Ovary (tissue), 9 donors: ENCODE measurements around the gene BRPF1. TPM values are rescaled to one million over a fixed set of nuclear protein-coding genes. Genes with fewer than 3 reads are reported as not detected.

Experiments used
- DNase-seq, 5 donors: peaks; one replicate each; pipeline ENCODE4 v3.0.0-alpha.2; 2019 to 2020
- H3K27ac ChIP-seq, 2 donors: fragments of 200-600 bp; one replicate each; pipeline versions ENCODE4 v1.5.1 to v1.8.0; 2019 to 2022
- H3K27me3 ChIP-seq: fragments of 200-600 bp; one replicate; pipeline ENCODE4 v1.8.0; 2022
- H3K36me3 ChIP-seq: fragments of 200-600 bp; sonication (generic); one replicate; pipeline ENCODE4 v1.5.1; 2019
- H3K4me1 ChIP-seq: one replicate; pipeline ENCODE4 v1.8.1; 2013; ENCODE audit warnings: mild to moderate bottlenecking, moderate library complexity; ENCODE audit not compliant: insufficient read depth
- H3K4me3 ChIP-seq: fragments of 200-600 bp; sonication (generic); one replicate; pipeline ENCODE4 v1.5.1; 2017
- H3K9me3 ChIP-seq, 2 donors: fragments of 200-600 bp in 1 of 2; sonication (generic) in 1 of 2; one replicate each; pipeline versions ENCODE4 v1.5.1 to v1.8.1; 2013 to 2019; ENCODE audit warnings: mild to moderate bottlenecking in 1 of 2, moderate library complexity in 1 of 2
- CTCF ChIP-seq, 3 donors: fragments of 450-650 bp in 2 of 3; fragments of 200-600 bp in 1 of 3; IDR thresholded peaks; one replicate each; pipeline versions ENCODE4 v1.5.1 to v1.8.0; 2016 to 2022; ENCODE audit warnings: antibody characterized with exemption in 3 of 3, mild to moderate bottlenecking in 1 of 3
- EP300 ChIP-seq: sonication (generic); formaldehyde crosslinking; IDR thresholded peaks from one replicate; pipeline ENCODE4 v1.6.1; 2017; ENCODE audit warnings: antibody characterized with exemption
- POLR2A ChIP-seq: fragments of 450-650 bp; IDR thresholded peaks from one replicate; pipeline ENCODE4 v1.6.1; 2017; ENCODE audit warnings: antibody characterized with exemption, mild to moderate bottlenecking, moderate library complexity
- WGBS, 3 donors: extraction: QIAGEN DNeasy Blood & Tissue Kit in 1 of 3; methylation state at CpG; one replicate each; pipeline versions ENCODE4 v1.1.5 to v1.1.7; 2013 to 2017; 5-methylcytosine and 5-hydroxymethylcytosine counted together
- intact Hi-C, 4 donors: fragments of 100-400 bp; cut with DNase I; formaldehyde crosslinking; loops; one replicate each; pipeline versions ENCODE4 v1.11.0 to v1.15.1; 2022 to 2023
- polyA plus RNA-seq, 2 donors: library from polyadenylated mRNA; stranded (reverse); fragments of 200-250 nt in 1 of 2; fragments of 350-450 nt in 1 of 2; fragmentation: Illumina TruSeq in 1 of 2; extraction: RNeasy Lipid Tissue Mini Kit (QIAGEN cat#74804) in 1 of 2; gene quantifications; one replicate each; pipeline ENCODE4 v1.2.3, GENCODE V29; 2013 to 2014
- total RNA-seq, 7 donors: library from RNA; depleted of rRNA in 2 of 7; stranded (reverse); fragments of >200 nt in 2 of 7; fragmentation: NEBNext Ultra II Directional in 3 of 7; extraction: Animal tissue kit (Norgen Biotek cat#: 25700) in 3 of 7; gene quantifications; one replicate each; pipeline versions ENCODE4 v1.1.0 to v1.2.4, GENCODE V29; 2016 to 2023
- donor health status: DM: no; HTN: no; CAD: no; lungs with moderate emphysema.
- donor health status: DM: no; HTN: no; CAD: no.
- donor health status: Bipolar disorder and iron deficiency.
- donor health status: DM: yes; HTN: yes; CAD: no.
- donor health status: DM: no; HTN: no; CAD: no.
- donor health status: DM: yes; HTN: yes; CAD: no.

The BRPF1 gene
- total and polyA plus RNA-seq, 9 donors: 7.2 to 26.4 (median 16.7) TPM

DNA sequence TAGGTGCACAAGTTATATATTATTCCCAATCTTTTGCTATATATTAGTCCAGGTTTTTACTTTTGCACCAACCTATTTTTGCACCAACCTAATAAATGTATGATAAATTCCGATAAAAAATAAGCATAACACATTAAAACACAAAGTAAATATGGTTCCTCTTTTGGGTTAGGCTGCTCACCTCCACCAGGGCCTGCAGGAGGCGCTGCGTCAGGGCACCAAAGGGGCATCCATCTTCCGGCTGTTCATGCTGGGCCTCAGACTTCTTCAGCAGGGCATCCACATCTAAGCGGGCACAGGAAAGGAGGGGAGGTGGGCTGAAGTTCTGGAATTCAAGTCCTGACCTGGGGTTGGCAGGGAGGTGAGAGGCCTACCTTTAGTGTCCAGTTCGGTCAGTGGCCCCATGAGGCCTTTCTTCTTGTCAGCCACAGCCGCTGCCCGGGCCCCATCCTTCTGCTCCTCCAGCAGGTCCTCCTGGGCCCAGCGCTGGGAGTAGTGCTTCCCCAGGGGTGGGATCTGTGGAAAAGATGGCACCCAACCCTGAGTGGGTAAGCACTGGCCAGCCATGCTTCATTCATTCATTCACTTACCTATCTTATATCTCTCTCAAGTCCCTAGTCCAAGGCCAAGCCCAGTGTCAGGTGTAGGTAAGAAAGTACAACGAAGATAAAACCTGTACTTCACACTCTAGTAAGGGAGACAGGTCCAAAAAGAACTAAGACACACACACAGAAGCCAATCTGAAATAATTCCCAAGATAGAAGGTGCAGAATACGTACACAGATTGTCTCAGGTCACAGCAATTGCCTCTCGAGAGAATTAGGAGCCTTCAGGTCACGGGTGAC is 55.5 kb downstream of the BRPF1 start:
- intact Hi-C loops: no loop called here
- no peaks in the 10 kb centered on the region for H3K27me3 ChIP-seq
- no peak overlapping the region for H3K27ac ChIP-seq
- H3K4me1 ChIP-seq: peaks cover 3% of the 10 kb centered on the region
- H3K36me3 ChIP-seq: no peaks in the 10 kb centered on the region
- no peak for DNase-seq
- H3K9me3 ChIP-seq: no peaks in the 10 kb centered on the region
- TF ChIP-seq EP300 (no peak), CTCF (IDR thresholded peaks at IDR 0.05) (no peak), POLR2A (no peak)
- WGBS, 3 donors: 84 to 96% (median 89%) methylated on average over 13 of the region's 13 CpGs
- no peak overlapping the region for H3K4me3 ChIP-seq

DNA sequence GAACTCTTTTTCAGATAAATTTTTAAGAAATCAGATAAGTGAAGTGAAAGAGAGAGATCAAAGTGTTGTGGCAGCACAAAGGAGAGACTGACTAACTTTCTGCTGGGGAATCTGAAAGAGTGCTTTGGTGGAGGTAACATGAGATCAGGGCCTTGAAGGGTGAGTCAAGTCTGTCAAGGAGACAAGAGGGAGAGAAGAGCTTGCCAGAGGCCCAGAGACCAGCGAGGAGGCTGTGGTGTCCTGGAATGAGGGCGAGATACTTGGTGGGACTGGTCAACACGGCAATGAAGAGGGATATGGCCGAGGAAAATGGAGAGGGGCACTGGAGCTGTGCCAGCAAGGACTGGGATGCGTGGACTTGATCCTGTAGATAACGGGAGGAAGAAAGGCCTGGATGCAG is 56.2 kb downstream of the BRPF1 start:
- intact Hi-C loops: no loop called here
- Histone ChIP-seq H3K4me3 (no peak overlapping the region), H3K36me3 (no peaks in the 10 kb centered on the region), H3K9me3 (no peaks in the 10 kb centered on the region), H3K27me3 (no peaks in the 10 kb centered on the region), H3K27ac (no peak overlapping the region), H3K4me1 (peaks cover 3% of the 10 kb centered on the region)
- 80 to 83% (median 81%) methylated on average over 6 of the region's 6 CpGs for WGBS, 3 donors
- DNase-seq: no peak
- no peak for TF ChIP-seq CTCF (IDR thresholded peaks at IDR 0.05)
- no peak for TF ChIP-seq EP300
- TF ChIP-seq POLR2A: no peak

DNA sequence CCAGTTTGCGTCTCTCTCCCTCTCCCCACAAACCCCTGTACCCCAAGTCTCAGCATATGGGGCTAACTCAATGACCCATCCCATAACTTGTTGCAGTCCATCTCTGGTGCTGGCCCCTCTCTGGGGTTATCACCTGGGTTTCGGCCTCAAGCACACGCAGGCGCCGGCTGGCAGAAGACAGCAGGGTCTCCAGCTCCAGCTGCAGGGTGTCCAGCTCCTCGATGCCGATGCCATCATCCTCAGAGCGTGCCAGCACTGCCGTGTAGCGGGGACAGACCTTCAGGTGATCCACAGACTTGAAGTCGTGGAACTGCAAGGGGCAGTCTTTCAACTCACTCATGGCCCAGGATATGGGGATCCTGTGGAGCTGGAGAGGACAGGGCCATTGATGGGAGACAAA is 59.6 kb downstream of the BRPF1 start:
- H3K27me3 ChIP-seq: no peaks in the 10 kb centered on the region
- no peaks in the 10 kb centered on the region for H3K9me3 ChIP-seq
- H3K4me3 ChIP-seq: no peak overlapping the region
- 74 to 86% (median 82%) methylated on average over 11 of the region's 11 CpGs for WGBS, 3 donors
- DNase-seq: no peak
- peaks cover 9% of the 10 kb centered on the region for H3K4me1 ChIP-seq
- intact Hi-C loops: loop anchor here in 1 of 4 donors (10.0 kb wide), 1 partner anchor 56 kb away; the partner anchor contains the start of gene BRPF1
- no peaks in the 10 kb centered on the region for H3K36me3 ChIP-seq
- no peak overlapping the region for H3K27ac ChIP-seq
- TF ChIP-seq POLR2A (no peak), EP300 (no peak), CTCF (IDR thresholded peaks at IDR 0.05) (no peak)

DNA sequence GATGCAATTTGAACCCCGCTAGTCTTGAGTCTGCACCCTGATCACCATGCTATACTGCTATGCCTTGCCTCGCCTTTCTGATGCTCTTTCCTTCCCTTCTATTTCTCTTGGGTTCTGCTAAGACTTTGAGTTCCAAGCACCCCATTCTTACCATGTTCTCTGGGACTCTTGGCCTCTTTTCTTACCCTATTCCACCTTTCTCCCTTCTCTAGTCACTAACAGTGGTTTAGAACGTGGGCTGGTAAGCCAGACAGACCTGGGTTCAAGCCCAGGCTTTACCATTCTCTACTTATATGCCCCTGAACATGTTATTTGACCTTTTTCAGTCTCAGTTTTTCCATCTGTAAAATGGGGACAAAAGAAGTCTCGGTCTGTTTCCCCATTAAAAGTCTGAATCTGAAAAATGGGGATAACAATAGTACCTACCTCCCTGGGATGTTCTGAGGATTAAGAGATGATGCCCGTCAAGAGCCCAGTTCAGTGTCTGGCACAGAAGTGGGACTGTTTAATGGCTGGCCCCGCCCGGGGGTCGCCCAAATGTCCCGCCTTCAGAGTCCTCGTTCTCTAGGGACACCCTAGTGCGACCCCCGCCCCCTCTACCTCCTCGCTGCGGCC is 60.4 kb downstream of the BRPF1 start:
- peaks cover 9% of the 10 kb centered on the region for H3K4me1 ChIP-seq
- TF ChIP-seq EP300 (no peak), POLR2A (no peak), CTCF (IDR thresholded peaks at IDR 0.05) (no peak)
- H3K9me3 ChIP-seq: no peaks in the 10 kb centered on the region
- H3K27me3 ChIP-seq: no peaks in the 10 kb centered on the region
- no peaks in the 10 kb centered on the region for H3K36me3 ChIP-seq
- intact Hi-C loops: loop anchor here in 3 of 4 donors (2.0 to 10.0 kb wide), 2 partner anchors 21 to 57 kb away; partner anchors contain the start of gene BRPF1 (in 1 of the 3)
- peak overlapping the region; percentile 68 to 96 for H3K27ac ChIP-seq
- no peak for DNase-seq
- WGBS, 3 donors: 15 to 17% (median 17%) methylated on average over 14 of the region's 14 CpGs
- peak overlapping the region; percentile 58 for H3K4me3 ChIP-seq
